Measurements from ENCODE around the gene GPS1.

- no peak for TF ChIP-seq RFX5 (IDR thresholded peaks at IDR 0.05; ENCODE audit: low read depth, low read length)
- TF ChIP-seq JUNB (CRISPR knock-in tag; conservative IDR thresholded peaks at IDR 0.05): no peak
- TF ChIP-seq E2F3 (CRISPR knock-in tag; IDR thresholded peaks at IDR 0.05): no peak
- no peak for TF ChIP-seq RCOR1 (IDR thresholded peaks at IDR 0.05; ENCODE audit: borderline replicate concordance in 1 of 2, low read depth in 2 of 2, low read length in 2 of 2)
- TF ChIP-seq ZNF589 (CRISPR knock-in tag; IDR thresholded peaks at IDR 0.05; ENCODE audit: low read depth): no peak
- no peak for TF ChIP-seq BRD4 (IDR thresholded peaks at IDR 0.05)
- no peak for TF ChIP-seq KDM5B (IDR thresholded peaks at IDR 0.05; ENCODE audit: insufficient replicate concordance, low read depth, low read length)
- no peak for TF ChIP-seq MED1 (CRISPR knock-in tag; IDR thresholded peaks at IDR 0.05; ENCODE audit: borderline replicate concordance)
- TF ChIP-seq ARID2 (IDR thresholded peaks at IDR 0.05): no peak
- TF ChIP-seq ADNP (tag; IDR thresholded peaks at IDR 0.05): no peak
- no peak for TF ChIP-seq ZNF512 (tag; IDR thresholded peaks at IDR 0.05)
- no peak for TF ChIP-seq CTCF (IDR thresholded peaks at IDR 0.05 in 2 of 3, conservative IDR thresholded peaks at IDR 0.05 in 1 of 3; ENCODE audit: insufficient read depth in 2 of 3, low read depth in 1 of 3, low read length in 3 of 3)
- TF ChIP-seq POLR2A (conservative IDR thresholded peaks at IDR 0.05): no peak
Measured at GRCh38 chr17:82015311-82015971, 36.3 kb upstream of the GPS1 start.

Measured in K562 (cell line).